ENCODE data around the gene CFAP43. TPM values are rescaled to one million over a fixed set of nuclear protein-coding genes. Genes with fewer than 3 reads are reported as not detected.

Gene CFAP43
- total RNA-seq, 1 donor from 2014 or later: 0.63 TPM

GRCh38 chr10:104109908-104110662 lies 122.1 kb downstream of the CFAP43 start:
- no peak overlapping the region for H3K4me3 Mint-ChIP-seq
- peaks cover 2% of the 10 kb centered on the region for H3K27me3 Mint-ChIP-seq (ENCODE audit: low read depth)
- no peak for DNase-seq (ENCODE audit: low read depth, low spot score)
- TF ChIP-seq CTCF (conservative IDR thresholded peaks at IDR 0.05): no peak
- H3K9me3 Mint-ChIP-seq: no peaks in the 10 kb centered on the region
- H3K4me1 Mint-ChIP-seq: no peaks in the 10 kb centered on the region
- H3K36me3 Mint-ChIP-seq (ENCODE audit: low read depth): no peaks in the 10 kb centered on the region
- H3K27ac Mint-ChIP-seq (ENCODE audit: unreplicated experiment): no peak overlapping the region

GRCh38 chr10:104104926-104105325 lies 127.2 kb downstream of the CFAP43 start:
- Mint-ChIP-seq H3K27ac (ENCODE audit: unreplicated experiment) (no peak overlapping the region), H3K9me3 (no peaks in the 10 kb centered on the region), H3K4me1 (no peaks in the 10 kb centered on the region), H3K4me3 (no peak overlapping the region), H3K27me3 (ENCODE audit: low read depth) (no peaks in the 10 kb centered on the region), H3K36me3 (ENCODE audit: low read depth) (no peaks in the 10 kb centered on the region)
- DNase-seq (ENCODE audit: low read depth, low spot score): no peak
- TF ChIP-seq CTCF (conservative IDR thresholded peaks at IDR 0.05): no peak

- Mint-ChIP-seq H3K27me3 (ENCODE audit: low read depth) (no peaks in the 10 kb centered on the region), H3K9me3 (no peaks in the 10 kb centered on the region), H3K4me1 (no peaks in the 10 kb centered on the region), H3K27ac (ENCODE audit: unreplicated experiment) (no peak overlapping the region), H3K4me3 (no peak overlapping the region), H3K36me3 (ENCODE audit: low read depth) (no peaks in the 10 kb centered on the region)
- TF ChIP-seq CTCF (conservative IDR thresholded peaks at IDR 0.05): no peak
- no peak for DNase-seq (ENCODE audit: low read depth, low spot score)
Observed at GRCh38 chr10:104104418-104104817, 127.7 kb downstream of the CFAP43 start.

GRCh38 chr10:104103956-104104355 lies 128.2 kb downstream of the CFAP43 start:
- no peak for TF ChIP-seq CTCF (conservative IDR thresholded peaks at IDR 0.05)
- no peaks in the 10 kb centered on the region for H3K4me1 Mint-ChIP-seq
- H3K4me3 Mint-ChIP-seq: no peak overlapping the region
- H3K27me3 Mint-ChIP-seq (ENCODE audit: low read depth): no peaks in the 10 kb centered on the region
- no peak for DNase-seq (ENCODE audit: low read depth, low spot score)
- no peaks in the 10 kb centered on the region for H3K9me3 Mint-ChIP-seq
- H3K36me3 Mint-ChIP-seq (ENCODE audit: low read depth): no peaks in the 10 kb centered on the region
- H3K27ac Mint-ChIP-seq (ENCODE audit: unreplicated experiment): no peak overlapping the region

GRCh38 chr10:104101902-104102301 lies 130.3 kb downstream of the CFAP43 start:
- Mint-ChIP-seq H3K4me3 (no peak overlapping the region), H3K36me3 (ENCODE audit: low read depth) (no peaks in the 10 kb centered on the region), H3K9me3 (no peaks in the 10 kb centered on the region), H3K27me3 (ENCODE audit: low read depth) (no peaks in the 10 kb centered on the region), H3K4me1 (no peaks in the 10 kb centered on the region), H3K27ac (ENCODE audit: unreplicated experiment) (no peak overlapping the region)
- no peak for DNase-seq (ENCODE audit: low read depth, low spot score)
- no peak for TF ChIP-seq CTCF (conservative IDR thresholded peaks at IDR 0.05)
